CD4-positive, alpha-beta memory T cell (primary cell): ENCODE measurements around the gene STEAP1B. TPM values are rescaled to one million over a fixed set of nuclear protein-coding genes. Genes with fewer than 3 reads are reported as not detected.
A peak's percentile ranks its signal among the peaks of the same experiment; 100 is the strongest.

Experiments used
- CTCF ChIA-PET: fragments of 350-600 bp; sonication (Branson Sonifier 250); formaldehyde crosslinking; loops from one replicate; lab custom pipeline; 2021; ENCODE audit warnings: inconsistent platforms; ENCODE audit not compliant: partially characterized antibody; lab: Charles Lee
- POLR2A ChIA-PET: fragments of 350-600 bp; sonication (Branson Sonifier 250); formaldehyde crosslinking; loops from one replicate; lab custom pipeline; 2021; ENCODE audit not compliant: partially characterized antibody; lab: Charles Lee
- DNase-seq, 5 donors: peaks; one replicate each; pipeline versions ENCODE4 v3.0.0 to v3.0.0-alpha.2; 2020 to 2022; ENCODE audit warnings: mixed read lengths in 1 of 5
- H3K27ac ChIP-seq: one replicate; pipeline ENCODE4 v1.7.0; 2013; ENCODE audit warnings: low read depth, low read length
- H3K27me3 ChIP-seq: 2 replicates; pipeline ENCODE4 v1.7.0; 2013; ENCODE audit warnings: mild to moderate bottlenecking, low read length, moderate library complexity; ENCODE audit not compliant: insufficient read depth
- H3K36me3 ChIP-seq: 2 replicates; pipeline ENCODE4 v1.7.0; 2013; ENCODE audit warnings: mild to moderate bottlenecking, low read length, moderate library complexity; ENCODE audit not compliant: insufficient read depth
- H3K4me1 ChIP-seq: 2 replicates; pipeline ENCODE4 v1.7.0; 2013; ENCODE audit warnings: mild to moderate bottlenecking, low read length, moderate library complexity; ENCODE audit not compliant: insufficient read depth
- H3K4me3 ChIP-seq, 2 donors: one replicate each; pipeline ENCODE4 v1.7.0; 2013; ENCODE audit warnings: low read length in 2 of 2, mild to moderate bottlenecking in 1 of 2
- H3K9me3 ChIP-seq, 2 donors: one replicate each; pipeline ENCODE4 v1.7.0; 2013; ENCODE audit warnings: low read length in 2 of 2, control low read depth in 1 of 2; ENCODE audit not compliant: control insufficient read depth in 1 of 2
- H3K27ac Mint-ChIP-seq, 7 donors: one replicate each; pipeline ENCODE4 v1.8.0; 2020 to 2021; ENCODE audit warnings: mixed read lengths in 7 of 7, mild to moderate bottlenecking in 6 of 7, inconsistent platforms in 3 of 7, moderate library complexity in 3 of 7
- H3K27me3 Mint-ChIP-seq, 2 donors: one replicate each; pipeline ENCODE4 v1.8.0; 2020 to 2021; ENCODE audit warnings: mixed read lengths in 2 of 2
- H3K36me3 Mint-ChIP-seq, 2 donors: one replicate each; pipeline ENCODE4 v1.8.0; 2020 to 2021; ENCODE audit warnings: mixed read lengths in 2 of 2, inconsistent platforms in 1 of 2, mild to moderate bottlenecking in 1 of 2
- H3K4me1 Mint-ChIP-seq, 4 donors: one replicate each; pipeline ENCODE4 v1.8.0; 2020 to 2021; ENCODE audit warnings: mixed read lengths in 4 of 4, mild to moderate bottlenecking in 1 of 4
- H3K4me3 Mint-ChIP-seq, 8 donors: one replicate each; pipeline ENCODE4 v1.8.0; 2020 to 2021; ENCODE audit warnings: mixed read lengths in 8 of 8, mild to moderate bottlenecking in 7 of 8, moderate library complexity in 6 of 8, inconsistent platforms in 3 of 8
- H3K9me3 Mint-ChIP-seq, 8 donors: one replicate each; pipeline ENCODE4 v1.8.0; 2020 to 2021; ENCODE audit warnings: mixed read lengths in 8 of 8, mild to moderate bottlenecking in 5 of 8, inconsistent platforms in 3 of 8, moderate library complexity in 1 of 8
- intact Hi-C: fragments of 100-400 bp; cut with micrococcal nuclease; formaldehyde crosslinking; loops from one replicate; pipeline ENCODE4 v1.15.1; 2023
- polyA plus RNA-seq, 2 donors: library from polyadenylated mRNA; unstranded; fragments of 300-500 nt; fragmentation: Illumina TruSeq; gene quantifications; one replicate each; pipeline ENCODE4 v1.2.3, GENCODE V29; 2021
- total RNA-seq, 2 experiments: library from RNA; stranded (reverse); gene quantifications; one replicate each; pipeline ENCODE4 v1.2.3, GENCODE V29; 2021

STEAP1B gene
- total and polyA plus RNA-seq, 4 experiments from 2014 or later = not detected

DNA sequence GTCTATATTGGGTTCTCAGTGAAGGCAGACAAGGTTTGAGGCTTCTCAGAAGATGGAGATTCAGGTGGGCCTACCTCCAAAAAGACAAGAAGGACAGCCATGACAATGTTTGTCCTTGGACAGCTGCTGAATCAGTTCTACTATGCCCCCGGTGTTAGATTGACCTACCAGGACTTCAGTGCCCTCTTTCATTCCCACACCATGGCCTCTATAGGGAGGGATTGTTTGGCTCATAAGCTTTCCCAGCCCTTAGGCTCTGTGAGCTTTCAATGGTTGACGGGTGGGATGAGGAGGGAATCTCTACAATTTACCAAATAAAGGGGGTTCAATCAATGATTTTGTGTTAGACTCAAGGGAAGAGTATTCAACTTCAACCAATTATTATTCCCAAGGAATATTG is 119.7 kb downstream of the STEAP1B start:
- intact Hi-C loops = no loop called here
- no peaks in the 10 kb centered on the region for H3K36me3 ChIP-seq
- ChIA-PET CTCF (no interaction called here), POLR2A (no interaction called here)
- no peaks in the 10 kb centered on the region for H3K4me1 ChIP-seq
- H3K9me3 Mint-ChIP-seq = peaks cover 0 to 1% (median 0%) of the 10 kb centered on the region in 8 donors
- H3K4me3 Mint-ChIP-seq = no peak overlapping the region
- no peak for DNase-seq
- no peaks in the 10 kb centered on the region for H3K27me3 ChIP-seq
- H3K27ac Mint-ChIP-seq = no peak overlapping the region
- H3K4me1 Mint-ChIP-seq = no peaks in the 10 kb centered on the region
- peaks cover 3% of the 10 kb centered on the region in 2 donors for H3K27me3 Mint-ChIP-seq
- H3K4me3 ChIP-seq = no peak overlapping the region
- no peaks in the 10 kb centered on the region for H3K36me3 Mint-ChIP-seq
- H3K27ac ChIP-seq = no peak overlapping the region
- no peaks in the 10 kb centered on the region for H3K9me3 ChIP-seq

DNA sequence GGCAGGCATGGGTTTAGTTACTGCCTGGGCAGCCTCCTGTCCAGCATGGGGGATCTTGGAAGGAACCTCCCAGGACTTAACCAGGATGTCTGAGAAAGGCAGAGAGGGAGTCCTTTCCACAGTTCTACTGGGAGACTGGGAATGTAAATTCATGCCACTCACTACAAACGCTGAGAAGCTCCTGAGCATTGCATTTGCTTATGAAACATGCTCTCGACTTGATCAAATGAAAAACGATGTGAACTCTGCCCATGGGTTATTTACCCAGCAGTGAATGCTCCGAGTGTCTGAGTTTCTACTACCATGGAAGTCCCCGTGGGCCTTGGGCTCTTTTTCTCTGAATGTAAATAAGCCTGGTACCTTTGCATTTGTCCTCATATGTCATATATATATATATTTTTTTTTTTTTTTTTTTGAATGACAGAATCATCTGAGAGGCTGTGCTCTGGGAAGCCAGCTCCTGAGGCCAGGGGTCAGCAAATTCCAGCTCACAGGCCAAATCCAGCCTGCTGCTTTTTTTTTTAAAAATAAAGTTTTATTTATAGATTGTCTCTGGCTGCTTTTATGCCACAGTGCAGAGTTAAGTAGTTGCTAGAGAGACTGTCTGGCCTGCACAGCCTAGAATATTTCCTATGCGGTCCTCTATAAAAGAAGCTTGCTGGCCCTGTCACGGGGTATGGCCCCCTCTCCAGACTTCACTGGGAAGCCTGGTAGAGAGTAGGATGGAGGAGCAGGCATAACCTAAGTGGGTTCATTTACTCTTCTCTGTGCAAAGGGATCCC is 121.6 kb downstream of the STEAP1B start:
- Mint-ChIP-seq H3K27me3 (peaks cover 2 to 3% of the 10 kb centered on the region in 2 donors), H3K4me3 (no peak overlapping the region), H3K9me3 (peaks cover 0 to 1% (median 0%) of the 10 kb centered on the region in 8 donors), H3K4me1 (no peaks in the 10 kb centered on the region), H3K36me3 (no peaks in the 10 kb centered on the region), H3K27ac (no peak overlapping the region)
- Histone ChIP-seq H3K36me3 (no peaks in the 10 kb centered on the region), H3K4me3 (no peak overlapping the region), H3K27ac (no peak overlapping the region), H3K9me3 (no peaks in the 10 kb centered on the region), H3K27me3 (no peaks in the 10 kb centered on the region), H3K4me1 (no peaks in the 10 kb centered on the region)
- CTCF ChIA-PET = no interaction called here
- intact Hi-C loops = no loop called here
- POLR2A ChIA-PET = no interaction called here
- peak in 1 of 5 donors; percentile 33 for DNase-seq

DNA sequence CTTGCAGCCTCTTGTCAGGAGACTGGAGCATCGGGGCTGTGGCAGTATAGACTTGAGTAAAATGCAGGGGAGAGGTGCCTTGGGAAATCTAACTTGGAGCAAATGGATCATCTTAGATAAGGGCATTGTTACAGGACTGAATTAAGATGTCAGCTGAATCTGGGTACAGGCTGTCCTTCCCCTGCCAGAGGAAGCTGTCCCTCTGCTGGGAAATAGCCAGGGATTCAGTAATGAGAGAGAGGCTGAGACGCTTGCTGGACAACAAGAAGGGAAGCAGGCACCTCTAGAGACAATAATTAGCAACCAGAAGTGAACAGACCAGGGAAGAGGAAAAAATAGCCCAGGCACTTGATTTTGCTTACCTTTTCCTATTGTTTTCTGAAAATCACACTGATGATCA is 122.3 kb downstream of the STEAP1B start:
- H3K4me1 ChIP-seq = no peaks in the 10 kb centered on the region
- no peak overlapping the region for H3K27ac Mint-ChIP-seq

DNA sequence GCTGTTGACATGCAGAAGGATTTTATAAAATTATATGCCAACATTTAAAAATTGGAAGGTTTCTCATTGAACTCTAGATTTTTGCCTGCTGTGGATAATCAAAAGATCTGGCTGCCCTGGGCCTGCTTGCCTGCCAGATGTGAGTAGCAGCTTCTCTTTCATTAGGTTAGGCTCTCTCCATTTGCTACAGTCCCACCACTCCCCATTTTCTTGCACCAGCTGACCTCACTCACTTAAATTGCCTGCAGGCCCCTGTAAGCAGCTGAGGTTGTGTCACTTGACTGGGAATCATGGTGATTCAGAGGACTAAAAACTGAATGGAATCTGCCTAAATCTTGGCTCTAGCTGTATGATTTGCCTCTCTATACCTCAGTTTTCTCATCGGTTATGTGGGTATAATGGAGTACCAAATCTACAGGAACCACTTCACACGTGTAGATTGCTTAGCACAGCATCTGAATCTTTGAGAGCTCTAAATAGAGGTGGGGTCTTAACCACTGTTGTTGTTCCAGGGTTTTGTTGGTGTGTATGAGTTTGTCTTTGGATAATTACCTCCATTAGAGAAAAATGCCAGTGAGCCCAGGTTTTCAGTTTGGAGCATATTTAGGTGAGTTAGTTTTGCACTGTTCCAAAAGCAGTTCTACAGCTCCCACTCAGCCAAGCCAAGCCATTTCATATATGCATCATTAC is 124.5 kb downstream of the STEAP1B start:
- H3K9me3 ChIP-seq = no peaks in the 10 kb centered on the region
- CTCF ChIA-PET = no interaction called here
- H3K4me3 ChIP-seq = no peak overlapping the region
- H3K27me3 Mint-ChIP-seq = peaks cover 0 to 3% of the 10 kb centered on the region in 2 donors
- DNase-seq = no peak
- intact Hi-C loops = no loop called here
- no peaks in the 10 kb centered on the region for H3K4me1 ChIP-seq
- H3K27ac Mint-ChIP-seq = no peak overlapping the region
- H3K36me3 ChIP-seq = no peaks in the 10 kb centered on the region
- POLR2A ChIA-PET = no interaction called here
- H3K36me3 Mint-ChIP-seq = no peaks in the 10 kb centered on the region
- no peaks in the 10 kb centered on the region for H3K27me3 ChIP-seq
- no peaks in the 10 kb centered on the region for H3K4me1 Mint-ChIP-seq
- H3K4me3 Mint-ChIP-seq = no peak overlapping the region
- H3K9me3 Mint-ChIP-seq = peaks cover 0 to 1% (median 0%) of the 10 kb centered on the region in 8 donors
- no peak overlapping the region for H3K27ac ChIP-seq

More for the DNA sequence above, 122.3 kb downstream of the STEAP1B start:
- Histone ChIP-seq H3K9me3 (no peaks in the 10 kb centered on the region), H3K36me3 (no peaks in the 10 kb centered on the region), H3K4me3 (no peak overlapping the region), H3K27ac (no peak overlapping the region), H3K27me3 (no peaks in the 10 kb centered on the region)
- POLR2A ChIA-PET = no interaction called here
- Mint-ChIP-seq H3K9me3 (peaks cover 0 to 1% (median 0%) of the 10 kb centered on the region in 8 donors), H3K4me3 (no peak overlapping the region), H3K27me3 (peaks cover 2 to 3% of the 10 kb centered on the region in 2 donors), H3K36me3 (no peaks in the 10 kb centered on the region), H3K4me1 (no peaks in the 10 kb centered on the region)
- intact Hi-C loops = no loop called here
- CTCF ChIA-PET = no interaction called here
- DNase-seq = no peak

DNA sequence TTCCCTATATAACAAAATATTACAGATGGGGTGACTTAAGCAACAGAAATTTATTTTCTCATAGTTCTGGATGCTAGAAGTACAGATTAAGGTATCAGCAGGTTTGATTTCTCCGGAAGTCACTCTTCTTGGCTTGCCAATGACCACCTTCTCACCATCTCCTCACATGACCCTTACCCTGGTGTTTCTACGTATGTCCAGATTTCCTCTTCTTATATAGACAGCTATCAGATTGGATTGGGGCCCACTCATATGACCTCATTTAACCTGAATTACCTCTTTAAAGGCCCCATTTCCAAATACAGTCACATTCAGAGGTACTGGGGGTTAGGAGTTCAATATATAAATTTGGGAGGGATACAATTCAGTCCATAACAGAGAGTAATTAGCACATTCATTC is 126.1 kb downstream of the STEAP1B start:
- no peaks in the 10 kb centered on the region for H3K4me1 Mint-ChIP-seq
- H3K27me3 ChIP-seq = no peaks in the 10 kb centered on the region
- CTCF ChIA-PET = no interaction called here
- intact Hi-C loops = no loop called here
- H3K27ac ChIP-seq = no peak overlapping the region
- H3K4me3 ChIP-seq = no peak overlapping the region
- POLR2A ChIA-PET = no interaction called here
- H3K36me3 Mint-ChIP-seq = no peaks in the 10 kb centered on the region
- H3K27me3 Mint-ChIP-seq = no peaks in the 10 kb centered on the region
- H3K36me3 ChIP-seq = no peaks in the 10 kb centered on the region
- H3K4me3 Mint-ChIP-seq = no peak overlapping the region
- H3K4me1 ChIP-seq = no peaks in the 10 kb centered on the region
- no peaks in the 10 kb centered on the region for H3K9me3 Mint-ChIP-seq
- H3K9me3 ChIP-seq = no peaks in the 10 kb centered on the region
- DNase-seq = no peak
- H3K27ac Mint-ChIP-seq = no peak overlapping the region

DNA sequence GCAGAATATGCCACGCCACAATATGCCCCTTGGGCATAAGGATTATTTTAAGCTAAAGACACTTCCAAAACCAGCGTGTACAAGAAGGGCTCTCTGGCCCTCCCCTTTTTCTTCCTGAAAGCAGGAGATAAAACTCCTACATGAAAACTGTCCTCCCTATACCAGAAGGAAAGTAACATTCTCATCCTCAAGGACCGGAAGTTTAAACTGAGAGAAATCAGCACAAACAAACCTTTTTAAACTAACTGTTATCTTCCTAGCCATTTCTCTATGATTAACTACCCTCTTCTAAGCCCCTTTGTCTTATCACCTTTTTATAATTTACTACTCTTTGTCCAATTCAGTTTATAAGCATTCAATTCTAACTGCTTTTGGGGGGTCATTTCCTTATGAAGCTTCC is 126.6 kb downstream of the STEAP1B start:
- ChIA-PET POLR2A (no interaction called here), CTCF (no interaction called here)
- no peak for DNase-seq
- Mint-ChIP-seq H3K9me3 (no peaks in the 10 kb centered on the region), H3K27me3 (no peaks in the 10 kb centered on the region), H3K4me1 (no peaks in the 10 kb centered on the region), H3K27ac (no peak overlapping the region), H3K4me3 (no peak overlapping the region), H3K36me3 (no peaks in the 10 kb centered on the region)
- Histone ChIP-seq H3K27ac (no peak overlapping the region), H3K36me3 (no peaks in the 10 kb centered on the region), H3K27me3 (no peaks in the 10 kb centered on the region), H3K4me3 (no peak overlapping the region), H3K9me3 (no peaks in the 10 kb centered on the region), H3K4me1 (no peaks in the 10 kb centered on the region)
- intact Hi-C loops = no loop called here

DNA sequence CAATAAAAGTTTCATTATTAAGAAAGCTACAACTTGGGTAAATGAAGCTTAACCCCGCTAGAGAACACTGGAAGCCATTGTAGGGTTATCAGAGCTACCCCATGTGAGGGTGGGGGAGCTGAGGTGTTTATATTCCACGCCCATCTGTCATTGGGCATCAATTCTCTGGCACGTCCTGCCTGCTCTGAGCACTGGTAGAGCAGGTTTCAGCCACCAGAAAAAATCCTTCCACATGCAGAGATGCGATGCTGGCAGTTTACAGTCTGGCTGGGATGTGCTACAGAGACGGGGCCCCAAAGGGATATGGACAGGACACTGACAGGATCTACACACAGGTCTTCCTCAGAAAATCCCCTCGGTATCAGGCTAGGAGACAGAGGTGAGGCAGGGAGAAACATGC is 127.1 kb downstream of the STEAP1B start:
- POLR2A ChIA-PET = no interaction called here
- Histone ChIP-seq H3K4me3 (no peak overlapping the region), H3K36me3 (no peaks in the 10 kb centered on the region), H3K9me3 (no peaks in the 10 kb centered on the region), H3K27ac (no peak overlapping the region), H3K4me1 (no peaks in the 10 kb centered on the region), H3K27me3 (no peaks in the 10 kb centered on the region)
- no peak overlapping the region for H3K4me3 Mint-ChIP-seq
- H3K27ac Mint-ChIP-seq = no peak overlapping the region
- H3K4me1 Mint-ChIP-seq = no peaks in the 10 kb centered on the region
- intact Hi-C loops = no loop called here
- DNase-seq = no peak
- no peaks in the 10 kb centered on the region for H3K27me3 Mint-ChIP-seq
- no peaks in the 10 kb centered on the region for H3K36me3 Mint-ChIP-seq
- CTCF ChIA-PET = no interaction called here
- H3K9me3 Mint-ChIP-seq = no peaks in the 10 kb centered on the region
